ENCODE measurements around the gene PAXX.

PAXX gene

GRCh38 chr9:136953771-136954269 is 38.4 kb upstream of the PAXX start:
- DNase-seq, result no peak

- DNase-seq, result no peak
Measured at GRCh38 chr9:136954270-136955083, 37.7 kb upstream of the PAXX start.

- no peak for DNase-seq
Measured at GRCh38 chr9:136955202-136955942, 36.9 kb upstream of the PAXX start.

GRCh38 chr9:136955943-136956335 is 36.3 kb upstream of the PAXX start:
- DNase-seq, result no peak

- no peak for DNase-seq
Measured at GRCh38 chr9:136956604-136957003, 35.6 kb upstream of the PAXX start.

GRCh38 chr9:136957461-136957860 is 34.8 kb upstream of the PAXX start:
- no peak for DNase-seq

- no peak for DNase-seq
Measured at GRCh38 chr9:136957901-136958300, 34.3 kb upstream of the PAXX start.

GRCh38 chr9:136958473-136958872 is 33.7 kb upstream of the PAXX start:
- DNase-seq, result no peak

GRCh38 chr9:136958898-136959850 is 33.0 kb upstream of the PAXX start:
- DNase-seq, result no peak

GRCh38 chr9:136960212-136960937 is 31.8 kb upstream of the PAXX start:
- no peak for DNase-seq

GRCh38 chr9:136960938-136961275 is 31.3 kb upstream of the PAXX start:
- no peak for DNase-seq

GRCh38 chr9:136961279-136962065 is 30.8 kb upstream of the PAXX start:
- DNase-seq, result no peak

- no peak for DNase-seq
Measured at GRCh38 chr9:136962163-136962562, 30.1 kb upstream of the PAXX start.

- no peak for DNase-seq
Measured at GRCh38 chr9:136962701-136963248, 29.4 kb upstream of the PAXX start.

- no peak for DNase-seq
Measured at GRCh38 chr9:136963341-136963740, 28.9 kb upstream of the PAXX start.

- DNase-seq, result no peak
Measured at GRCh38 chr9:136963751-136964150, 28.5 kb upstream of the PAXX start.

GRCh38 chr9:136964171-136964689 is 28.0 kb upstream of the PAXX start:
- no peak for DNase-seq

GRCh38 chr9:136964833-136965422 is 27.3 kb upstream of the PAXX start:
- no peak for DNase-seq

- no peak for DNase-seq
Measured at GRCh38 chr9:136965771-136966484, 26.3 kb upstream of the PAXX start.
